AG04449 (cell line): Measurements from ENCODE around the gene KLHL6.
"Not testable (repeated sequence)": the region's sequence is repeated elsewhere in the genome, so short reads cannot be mapped to it uniquely, and the experiment has no call there.

Experiments
- CTCF ChIA-PET: fragments of 350-600 bp; formaldehyde crosslinking; extraction: SDS; loops from one replicate; lab custom pipeline; 2021; ENCODE audit warnings: antibody characterized with exemption; lab: Yijun Ruan, JAX
- POLR2A ChIA-PET: fragments of 400-600, 350-600 bp; formaldehyde crosslinking; extraction: SDS; loops from one replicate; lab custom pipeline; 2020; ENCODE audit warnings: antibody characterized with exemption, inconsistent platforms; lab: Yijun Ruan, JAX
- DNase-seq: peaks from one replicate; pipeline ENCODE4 v3.0.0-alpha.2; 2010; ENCODE audit warnings: low read depth, low spot score
- H3K4me3 ChIP-seq: 2 replicates; pipeline ENCODE4 v1.5.1; 2011; ENCODE audit warnings: low read depth, mild to moderate bottlenecking, control low read depth, low read length
- CTCF ChIP-seq: IDR thresholded peaks from one replicate; pipeline ENCODE4 v1.5.1; 2011; ENCODE audit warnings: mild to moderate bottlenecking, moderate library complexity, low read length, control low read depth, inconsistent platforms; ENCODE audit not compliant: insufficient read depth; ENCODE audit errors: missing control alignments

Gene KLHL6

GRCh38 chr3:183529717-183530116 lies 25.8 kb downstream of the KLHL6 start:
- no peak for DNase-seq
- CTCF ChIA-PET: no interaction called here
- TF ChIP-seq CTCF: no peak
- POLR2A ChIA-PET: no interaction called here
- no peak overlapping the region for H3K4me3 ChIP-seq

- TF ChIP-seq CTCF: no peak
- no peak for DNase-seq
- ChIA-PET POLR2A (no interaction called here), CTCF (interaction anchor here (1.1 kb wide), 1 partner anchor 10 kb away, joined by 3 read pairs; no protein-coding TSS in a partner anchor)
- H3K4me3 ChIP-seq: no peak overlapping the region
These were observed 26.3 kb downstream of the KLHL6 start for GRCh38 chr3:183529185-183529584.

GRCh38 chr3:183528758-183529157 lies 26.7 kb downstream of the KLHL6 start:
- DNase-seq, H3K4me3 ChIP-seq, POLR2A ChIA-PET: not testable (repeated sequence)
- CTCF ChIA-PET: interaction anchor here (1.1 to 1.8 kb wide), 2 partner anchors 9 to 13 kb away, joined by 3 to 6 read pairs; no protein-coding TSS in a partner anchor

- POLR2A ChIA-PET: no interaction called here
- H3K4me3 ChIP-seq: no peak overlapping the region
- TF ChIP-seq CTCF: no peak
- CTCF ChIA-PET: interaction anchor here (1.1 to 1.8 kb wide), 3 partner anchors 11 to 240 kb away, joined by 4 to 6 read pairs (median 5); no protein-coding TSS in a partner anchor
- no peak for DNase-seq
These were observed 27.8 kb downstream of the KLHL6 start for GRCh38 chr3:183527428-183528379.

- H3K4me3 ChIP-seq: no peak overlapping the region
- no peak for DNase-seq
- no peak for TF ChIP-seq CTCF
- ChIA-PET POLR2A (no interaction called here), CTCF (interaction anchor here (1.1 to 1.8 kb wide), 3 partner anchors 10 to 240 kb away, joined by 4 to 6 read pairs (median 5); no protein-coding TSS in a partner anchor)
These were observed 28.6 kb downstream of the KLHL6 start for GRCh38 chr3:183526838-183527427.

GRCh38 chr3:183524476-183524875 lies 31.0 kb downstream of the KLHL6 start:
- CTCF ChIA-PET: no interaction called here

GRCh38 chr3:183520741-183521556 lies 34.6 kb downstream of the KLHL6 start:
- POLR2A ChIA-PET, CTCF ChIA-PET, DNase-seq, H3K4me3 ChIP-seq: not testable (repeated sequence)

More at GRCh38 chr3:183524476-183524875, 31.0 kb downstream of the KLHL6 start:
- POLR2A ChIA-PET: no interaction called here
- DNase-seq: no peak
- H3K4me3 ChIP-seq: no peak overlapping the region
- TF ChIP-seq CTCF: no peak

GRCh38 chr3:183520295-183520694 lies 35.2 kb downstream of the KLHL6 start:
- DNase-seq, H3K4me3 ChIP-seq, CTCF ChIA-PET, POLR2A ChIA-PET: not testable (repeated sequence)
